HuH-7 (cell line): Measurements from ENCODE around the gene HERC4.
"Not testable (repeated sequence)": the region's sequence is repeated elsewhere in the genome, so short reads cannot be mapped to it uniquely, and the experiment has no call there.

Experiments used
- DNase-seq: peaks from one replicate; pipeline ENCODE4 v3.0.0; 2011; ENCODE audit warnings: low spot score

Gene HERC4

GRCh38 chr10:67878133-67878532 lies 196.9 kb downstream of the HERC4 start:
- no peak for DNase-seq

GRCh38 chr10:67877421-67877820 lies 197.7 kb downstream of the HERC4 start:
- not testable (repeated sequence) for DNase-seq

- no peak for DNase-seq
These were observed 199.5 kb downstream of the HERC4 start for GRCh38 chr10:67875340-67876238.
